Astrocyte (in vitro differentiated cells and primary cell): Measurements from ENCODE around the gene LRMDA. TPM values are rescaled to one million over a fixed set of nuclear protein-coding genes. Genes with fewer than 3 reads are reported as not detected.

Experiments used
- DNase-seq: peaks from one replicate; pipeline ENCODE4 v3.0.0-alpha.2; 2010; ENCODE audit warnings: low read depth
- FAIRE-seq: peaks from 2 replicates; lab custom pipeline; 2011; peaks lifted over from hg19 to GRCh38; lab: Jason Lieb, UNC
- H2AFZ ChIP-seq: 2 replicates; pipeline ENCODE4 v1.6.0; 2012; ENCODE audit warnings: low read depth, low read length, inconsistent platforms
- H3K27ac ChIP-seq: 2 replicates; pipeline ENCODE4 v1.5.1; 2011; ENCODE audit warnings: low read depth, low read length, inconsistent platforms
- H3K27me3 ChIP-seq: 2 replicates; pipeline ENCODE4 v1.6.0; 2011; ENCODE audit warnings: low read length, inconsistent platforms; ENCODE audit not compliant: insufficient read depth
- H3K36me3 ChIP-seq: 2 replicates; pipeline ENCODE4 v1.5.1; 2011; ENCODE audit warnings: low read length, inconsistent platforms; ENCODE audit not compliant: insufficient read depth
- H3K4me1 ChIP-seq: 2 replicates; pipeline ENCODE4 v1.5.1; 2011; ENCODE audit warnings: low read length, inconsistent platforms; ENCODE audit not compliant: insufficient read depth
- H3K4me2 ChIP-seq: 2 replicates; pipeline ENCODE4 v1.6.0; 2012; ENCODE audit warnings: low read length, inconsistent platforms
- H3K4me3 ChIP-seq: 2 replicates; pipeline ENCODE4 v1.5.1; 2011; ENCODE audit warnings: low read depth, mild to moderate bottlenecking, low read length, inconsistent platforms; ENCODE audit not compliant: insufficient read depth
- H3K79me2 ChIP-seq: 2 replicates; pipeline ENCODE4 v1.6.0; 2012; ENCODE audit warnings: mild to moderate bottlenecking, low read length, inconsistent platforms; ENCODE audit not compliant: insufficient read depth
- H3K9ac ChIP-seq: 2 replicates; pipeline ENCODE4 v1.6.0; 2012; ENCODE audit warnings: mild to moderate bottlenecking, low read length, inconsistent platforms
- H3K9me3 ChIP-seq: 2 replicates; pipeline ENCODE4 v1.5.1; 2012; ENCODE audit warnings: low read depth, mild to moderate bottlenecking, low read length, inconsistent platforms; ENCODE audit not compliant: insufficient read depth
- H4K20me1 ChIP-seq: 2 replicates; pipeline ENCODE4 v1.6.0; 2012; ENCODE audit warnings: low read length, inconsistent platforms; ENCODE audit not compliant: insufficient read depth
- H3K27ac Mint-ChIP-seq: one replicate; pipeline ENCODE4 v1.8.0; 2021; ENCODE audit warnings: mild to moderate bottlenecking, mixed read lengths; ENCODE audit not compliant: unreplicated experiment
- H3K27me3 Mint-ChIP-seq: one replicate; pipeline ENCODE4 v1.8.0; 2021; ENCODE audit warnings: low read depth, mixed read lengths; ENCODE audit not compliant: unreplicated experiment
- H3K36me3 Mint-ChIP-seq: one replicate; pipeline ENCODE4 v1.8.0; 2021; ENCODE audit warnings: low read depth, mixed read lengths; ENCODE audit not compliant: unreplicated experiment
- H3K4me1 Mint-ChIP-seq: one replicate; pipeline ENCODE4 v1.8.0; 2021; ENCODE audit warnings: low read depth, mixed read lengths; ENCODE audit not compliant: unreplicated experiment
- H3K4me3 Mint-ChIP-seq: one replicate; pipeline ENCODE4 v1.8.0; 2021; ENCODE audit warnings: mild to moderate bottlenecking, moderate library complexity, mixed read lengths; ENCODE audit not compliant: unreplicated experiment
- H3K9me3 Mint-ChIP-seq: one replicate; pipeline ENCODE4 v1.8.0; 2021; ENCODE audit warnings: mild to moderate bottlenecking, mixed read lengths; ENCODE audit not compliant: unreplicated experiment
- CTCF ChIP-seq: IDR thresholded peaks from 2 replicates; pipeline ENCODE4 v1.5.1; 2011; ENCODE audit warnings: low read depth, mild to moderate bottlenecking, inconsistent platforms, low read length, moderate library complexity; ENCODE audit not compliant: insufficient read depth
- EZH2 ChIP-seq: IDR thresholded peaks from 2 replicates; pipeline ENCODE4 v1.6.1; 2012; ENCODE audit warnings: mild to moderate bottlenecking, low read length, inconsistent platforms; ENCODE audit not compliant: insufficient read depth
- total RNA-seq: library from RNA; stranded (reverse); gene quantifications from 2 replicates; pipeline ENCODE4 v1.2.1, GENCODE V29; 2021

LRMDA gene
- total RNA-seq, 1 donor from 2014 or later: 2.7 TPM

- no peak overlapping the region for H2AFZ ChIP-seq
- Mint-ChIP-seq H3K36me3 (no peaks in the 10 kb centered on the region), H3K27me3 (peaks cover 45% of the 10 kb centered on the region), H3K27ac (no peak overlapping the region), H3K4me1 (peaks cover 10% of the 10 kb centered on the region), H3K9me3 (peaks cover 8% of the 10 kb centered on the region), H3K4me3 (no peak overlapping the region)
- H3K9me3 ChIP-seq: no peaks in the 10 kb centered on the region
- H3K36me3 ChIP-seq: no peaks in the 10 kb centered on the region
- H3K9ac ChIP-seq: no peak overlapping the region
- H3K27ac ChIP-seq: no peak overlapping the region
- H3K4me1 ChIP-seq: peaks cover 6% of the 10 kb centered on the region
- no peak overlapping the region for H3K4me3 ChIP-seq
- no peak overlapping the region for H3K4me2 ChIP-seq
- DNase-seq (no peak), FAIRE-seq (no peak)
- no peaks in the 10 kb centered on the region for H3K79me2 ChIP-seq
- peaks cover 11% of the 10 kb centered on the region for H3K27me3 ChIP-seq
- TF ChIP-seq EZH2 (no peak), CTCF (no peak)
- H4K20me1 ChIP-seq: no peaks in the 10 kb centered on the region
These were observed 78.3 kb downstream of the LRMDA start for GRCh38 chr10:75509706-75510105.

GRCh38 chr10:75511011-75511410 lies 79.6 kb downstream of the LRMDA start:
- Histone ChIP-seq H3K36me3 (no peaks in the 10 kb centered on the region), H2AFZ (no peak overlapping the region), H3K27ac (no peak overlapping the region), H3K79me2 (no peaks in the 10 kb centered on the region), H3K4me3 (no peak overlapping the region), H3K9me3 (no peaks in the 10 kb centered on the region), H3K4me2 (no peak overlapping the region), H3K9ac (no peak overlapping the region), H3K4me1 (peaks cover 6% of the 10 kb centered on the region), H4K20me1 (no peaks in the 10 kb centered on the region), H3K27me3 (peaks cover 11% of the 10 kb centered on the region)
- Mint-ChIP-seq H3K27ac (no peak overlapping the region), H3K27me3 (peaks cover 33% of the 10 kb centered on the region), H3K4me1 (peaks cover 10% of the 10 kb centered on the region), H3K36me3 (no peaks in the 10 kb centered on the region), H3K4me3 (no peak overlapping the region), H3K9me3 (peaks cover 10% of the 10 kb centered on the region)
- no peak for FAIRE-seq
- TF ChIP-seq EZH2 (no peak), CTCF (no peak)
- no peak for DNase-seq

- no peak overlapping the region for H2AFZ ChIP-seq
- H3K27me3 ChIP-seq: peaks cover 11% of the 10 kb centered on the region
- peaks cover 17% of the 10 kb centered on the region for H3K9me3 Mint-ChIP-seq
- H3K9ac ChIP-seq: no peak overlapping the region
- TF ChIP-seq CTCF (no peak), EZH2 (no peak)
- peaks cover 14% of the 10 kb centered on the region for H3K4me1 Mint-ChIP-seq
- H4K20me1 ChIP-seq: no peaks in the 10 kb centered on the region
- H3K27ac Mint-ChIP-seq: no peak overlapping the region
- H3K4me2 ChIP-seq: no peak overlapping the region
- FAIRE-seq: no peak
- no peak overlapping the region for H3K4me3 Mint-ChIP-seq
- H3K27ac ChIP-seq: no peak overlapping the region
- no peaks in the 10 kb centered on the region for H3K36me3 Mint-ChIP-seq
- H3K9me3 ChIP-seq: no peaks in the 10 kb centered on the region
- peaks cover 33% of the 10 kb centered on the region for H3K27me3 Mint-ChIP-seq
- no peaks in the 10 kb centered on the region for H3K79me2 ChIP-seq
- no peaks in the 10 kb centered on the region for H3K36me3 ChIP-seq
- DNase-seq: peak; percentile 51
- H3K4me3 ChIP-seq: no peak overlapping the region
- peaks cover 6% of the 10 kb centered on the region for H3K4me1 ChIP-seq
These were observed 80.9 kb downstream of the LRMDA start for GRCh38 chr10:75512203-75512933.
